Urothelium cell line (cell line): ENCODE results near the gene CAB39L.
"Not testable (repeated sequence)": the region's sequence is repeated elsewhere in the genome, so short reads cannot be mapped to it uniquely, and the experiment has no call there.

ENCODE experiments used
- DNase-seq: peaks from one replicate; pipeline ENCODE4 v3.0.0; 2011; ENCODE audit warnings: low spot score, mixed read lengths
- FAIRE-seq: peaks from 2 replicates; lab custom pipeline; 2011; peaks lifted over from hg19 to GRCh38; lab: Jason Lieb, UNC

Gene CAB39L

DNA sequence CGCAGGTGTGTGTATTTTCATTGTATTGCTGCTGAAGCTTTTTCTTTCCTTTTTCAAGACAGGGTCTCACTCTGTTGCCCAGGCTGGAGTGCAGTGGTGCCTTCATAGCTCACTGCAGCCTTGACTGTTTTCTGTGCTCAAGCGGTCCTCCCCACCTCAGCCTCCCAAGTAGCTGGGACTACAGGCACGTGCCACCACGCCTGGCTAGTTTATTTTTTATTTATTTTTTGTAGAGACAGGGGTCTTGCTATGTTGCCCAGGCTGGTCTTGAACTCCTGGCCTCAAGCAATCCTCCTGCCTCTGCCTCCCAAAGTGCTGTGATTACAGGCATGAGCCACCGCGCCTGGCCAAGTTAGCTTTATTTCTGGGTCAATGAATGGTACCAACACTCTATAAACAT, 149.1 kb downstream of the CAB39L start:
- FAIRE-seq, DNase-seq: not testable (repeated sequence)

DNA sequence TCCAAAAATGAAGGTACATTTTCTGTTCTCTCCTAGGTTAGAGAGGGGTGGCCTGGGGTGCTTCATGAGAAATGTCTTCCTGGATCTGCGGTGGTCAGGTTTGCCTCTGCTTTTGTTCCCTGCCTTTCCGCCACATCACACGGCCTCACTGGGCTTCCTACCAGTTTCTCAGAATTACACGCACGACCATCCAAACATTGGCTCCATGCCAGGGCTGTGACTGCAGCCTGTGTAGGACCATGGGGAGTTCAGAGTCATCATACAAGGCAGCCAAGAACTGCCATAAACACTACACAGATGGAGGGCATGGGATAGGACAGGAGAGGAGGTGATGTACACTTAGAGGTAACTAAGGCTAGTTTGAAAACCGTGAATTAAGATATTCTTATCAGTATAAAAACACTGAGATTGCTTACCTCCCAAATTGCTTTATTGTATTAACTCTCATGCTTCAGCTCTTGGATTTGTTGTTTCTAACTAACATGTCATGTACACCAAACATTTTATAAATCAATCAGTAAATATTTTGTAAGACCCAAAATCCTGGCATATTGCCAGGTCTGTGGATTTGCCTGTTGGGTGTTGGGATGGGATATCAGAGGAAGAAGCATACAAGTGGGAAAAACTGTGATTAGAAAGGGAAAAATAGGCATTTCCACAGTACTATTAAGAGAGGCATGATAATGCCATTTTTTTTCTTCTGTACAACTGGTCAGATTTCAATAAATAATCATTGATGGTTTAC, 150.9 kb downstream of the CAB39L start:
- DNase-seq (no peak), FAIRE-seq (no peak)

DNA sequence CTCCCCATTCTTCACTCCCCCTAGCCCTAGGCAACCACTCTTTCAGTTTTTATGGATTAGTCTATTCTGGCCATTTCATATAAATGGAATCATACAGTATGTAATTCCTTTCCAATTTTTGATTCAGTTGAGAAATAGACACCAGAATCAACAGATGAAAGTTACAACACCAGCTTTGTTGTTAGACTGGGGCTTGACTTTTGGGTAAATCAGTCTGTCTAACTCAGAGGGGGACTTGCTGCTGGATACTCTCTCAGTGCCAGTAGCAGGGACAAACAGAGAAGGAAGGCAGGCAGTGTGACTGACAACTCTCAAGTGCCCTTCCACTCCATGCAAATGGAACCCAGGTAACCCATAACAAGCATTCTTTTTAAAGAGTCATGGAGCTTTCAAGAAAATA, 155.4 kb downstream of the CAB39L start:
- no peak for DNase-seq
- FAIRE-seq = no peak

DNA sequence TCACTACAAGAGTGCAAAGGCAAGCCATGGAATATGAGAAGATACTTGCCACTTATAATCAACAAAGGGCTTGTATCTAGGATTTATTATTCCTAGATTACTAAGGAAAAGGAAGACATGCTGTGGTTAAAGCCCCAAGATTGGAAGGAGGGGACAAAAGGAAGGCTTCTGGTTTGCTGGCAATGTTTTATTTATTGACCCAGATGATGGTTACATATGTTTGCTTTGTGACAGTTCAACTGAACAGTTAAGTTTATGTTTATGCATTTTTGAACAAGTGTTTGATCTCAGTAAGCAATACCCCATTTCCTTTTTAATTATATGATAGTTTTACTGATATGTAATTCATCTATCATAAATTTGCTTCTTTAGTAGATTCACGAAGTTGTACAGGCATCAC, 155.9 kb downstream of the CAB39L start:
- FAIRE-seq (no peak), DNase-seq (no peak)

DNA sequence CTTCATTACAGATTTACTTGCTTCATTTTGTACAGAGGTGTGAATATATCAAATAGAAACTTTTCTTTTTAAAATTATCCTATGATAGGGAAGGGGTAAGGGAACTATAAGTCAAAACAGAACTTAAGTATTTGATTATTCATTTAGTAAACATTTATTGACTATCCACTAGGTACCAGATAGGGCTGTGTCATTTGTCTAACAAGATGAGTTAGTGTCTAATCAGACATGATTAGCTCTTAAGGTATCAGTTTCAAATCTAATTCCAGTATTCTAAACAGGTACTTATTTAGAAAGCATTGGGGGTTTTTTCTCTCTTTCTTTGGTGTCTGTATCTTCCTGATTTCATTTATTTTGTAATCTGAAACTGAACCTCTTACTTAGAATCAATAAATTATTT, 164.0 kb downstream of the CAB39L start:
- no peak for DNase-seq
- no peak for FAIRE-seq

DNA sequence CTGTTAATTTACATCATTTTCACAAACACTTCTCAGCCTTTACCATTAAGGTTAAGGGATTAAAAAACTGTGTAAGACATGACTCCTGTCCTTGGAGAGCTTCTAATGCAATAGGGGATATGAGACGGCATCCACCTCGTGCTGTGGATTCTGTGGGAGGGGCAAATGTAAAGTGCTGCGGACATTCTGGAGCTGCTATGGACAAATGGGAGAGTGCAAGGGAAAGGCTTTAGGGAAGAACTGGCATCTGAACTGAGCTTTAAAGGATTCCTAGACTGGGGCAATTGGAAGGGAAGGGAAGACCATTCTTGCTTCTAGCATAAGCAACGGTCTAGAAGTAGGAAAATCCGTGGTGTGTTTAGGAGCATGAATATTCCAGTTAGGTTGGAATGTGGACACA, 164.8 kb downstream of the CAB39L start:
- FAIRE-seq (no peak), DNase-seq (no peak)

DNA sequence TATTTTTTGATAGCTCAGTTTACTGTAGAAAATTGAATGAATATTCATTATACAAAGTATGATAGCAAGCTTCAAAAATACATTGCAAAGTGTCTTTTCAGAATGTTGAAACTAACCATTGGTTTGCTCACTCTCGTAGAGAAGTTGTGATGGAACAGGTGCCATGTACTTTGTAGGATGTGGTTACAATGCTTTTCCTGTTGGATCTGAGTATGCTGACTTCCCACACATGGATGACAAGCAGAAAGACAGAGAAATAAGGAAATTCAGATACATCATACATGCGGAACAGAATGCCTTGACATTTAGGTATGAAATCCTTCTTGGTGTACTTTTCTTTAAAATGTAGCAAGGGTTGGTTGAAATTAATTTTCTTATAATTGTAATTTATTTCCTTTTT, 165.7 kb downstream of the CAB39L start:
- DNase-seq (no peak), FAIRE-seq (no peak)

DNA sequence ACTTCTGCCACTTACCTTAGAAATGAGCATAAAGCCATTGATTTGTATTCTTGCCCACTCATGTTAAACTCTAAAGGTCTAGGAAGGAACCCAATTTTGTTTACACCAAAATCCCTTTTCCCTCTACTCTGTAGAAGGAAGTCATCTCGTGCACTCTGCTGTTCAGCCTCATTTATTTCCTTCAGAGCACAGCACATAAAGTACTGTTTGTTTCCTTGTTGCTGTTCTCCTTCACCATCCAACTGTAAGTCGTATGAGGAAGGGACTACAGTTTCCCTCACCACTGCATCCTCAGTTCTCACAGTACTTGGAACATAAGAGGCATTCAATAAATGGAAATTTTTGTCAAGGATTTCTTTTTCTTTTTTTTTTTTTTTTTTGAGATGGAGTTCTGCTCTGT, 171.6 kb downstream of the CAB39L start:
- no peak for FAIRE-seq
- no peak for DNase-seq

DNA sequence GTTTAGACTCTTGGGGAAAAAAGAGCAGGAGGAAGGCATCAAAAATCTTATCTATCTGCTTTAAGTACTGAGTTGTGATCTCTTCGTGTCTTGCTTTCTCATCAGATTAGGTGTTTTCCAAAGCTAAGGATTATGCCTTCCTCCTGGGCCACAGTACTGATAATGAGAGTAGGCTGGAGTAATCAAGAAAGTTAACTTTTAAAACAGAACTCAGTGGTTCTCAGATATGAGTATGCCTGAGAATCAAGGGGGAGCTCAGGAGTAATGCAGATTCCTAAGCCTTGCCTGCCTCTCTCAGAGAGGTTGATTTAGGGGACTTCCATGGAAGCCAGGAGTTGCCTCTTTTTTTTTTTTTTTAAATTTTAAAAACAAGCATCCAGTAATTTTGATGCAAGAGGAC, 172.6 kb downstream of the CAB39L start:
- DNase-seq = no peak
- FAIRE-seq = no peak

DNA sequence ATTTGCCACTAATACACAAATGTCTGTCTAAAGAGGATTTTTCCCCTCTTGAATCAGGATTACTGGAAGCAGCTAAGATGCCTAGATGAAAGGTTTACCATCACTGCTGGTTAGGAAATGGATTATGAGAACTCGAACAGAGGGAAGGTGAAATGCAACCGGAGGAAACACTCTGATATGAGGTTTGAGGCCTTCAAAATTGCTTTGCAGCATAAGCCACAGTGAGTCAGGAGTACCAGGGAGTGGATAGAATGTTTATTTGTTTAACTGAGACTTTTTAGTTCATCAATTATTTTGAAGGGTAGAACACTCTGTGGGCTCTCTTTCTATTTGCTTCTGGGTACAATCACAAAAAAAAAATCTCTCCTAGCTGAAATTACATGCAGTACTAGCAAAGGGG, 178.0 kb downstream of the CAB39L start:
- FAIRE-seq (no peak), DNase-seq (no peak)

DNA sequence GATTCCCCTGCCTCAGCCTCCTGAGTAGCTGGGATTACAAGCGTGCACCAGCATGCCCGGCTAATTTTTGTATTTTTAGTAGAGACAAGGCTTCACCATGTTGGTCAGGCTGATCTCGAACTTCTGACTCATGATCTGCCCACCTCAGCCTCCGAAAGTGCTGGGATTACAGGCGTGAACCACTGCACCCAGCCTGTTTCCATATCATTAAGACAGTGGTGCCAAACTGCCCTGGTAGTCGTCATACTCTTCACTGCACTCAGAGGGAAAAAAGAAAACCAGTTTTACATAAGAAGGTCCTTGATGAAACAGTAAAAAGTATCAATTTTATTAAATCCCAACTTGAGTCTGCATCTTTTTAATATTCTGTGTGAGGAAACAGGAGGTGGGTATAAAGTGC, 181.2 kb downstream of the CAB39L start:
- no peak for FAIRE-seq
- no peak for DNase-seq

DNA sequence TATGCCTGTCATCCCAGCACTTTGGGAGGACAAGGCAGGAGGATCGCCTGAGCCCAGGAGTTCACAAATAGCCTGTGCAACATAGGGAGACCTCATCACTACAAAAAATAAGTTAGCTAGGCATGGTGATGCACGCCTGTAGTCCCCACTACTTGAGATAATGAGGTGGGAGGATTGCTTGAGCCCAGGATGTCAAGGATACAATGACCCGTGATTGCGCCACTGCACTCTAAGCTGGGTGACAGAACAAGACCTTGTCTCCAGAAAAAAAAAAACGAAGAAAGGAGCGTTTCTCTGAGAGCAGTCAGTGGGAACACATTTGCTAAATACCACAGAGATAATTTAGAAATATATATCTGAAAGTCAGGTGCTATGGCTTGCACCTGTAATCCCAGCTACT, 184.3 kb downstream of the CAB39L start:
- FAIRE-seq (no peak), DNase-seq (no peak)
